GM18499 (cell line): ENCODE data around the gene KCNF1.

ENCODE experiments used
- ATAC-seq: cut with Tn5 transposase; IDR thresholded peaks from one replicate; pipeline ENCODE4 v1.9.1; 2021; ENCODE audit warnings: moderate number of reproducible peaks; ENCODE audit not compliant: insufficient read depth, unreplicated experiment

KCNF1 gene, protein sequence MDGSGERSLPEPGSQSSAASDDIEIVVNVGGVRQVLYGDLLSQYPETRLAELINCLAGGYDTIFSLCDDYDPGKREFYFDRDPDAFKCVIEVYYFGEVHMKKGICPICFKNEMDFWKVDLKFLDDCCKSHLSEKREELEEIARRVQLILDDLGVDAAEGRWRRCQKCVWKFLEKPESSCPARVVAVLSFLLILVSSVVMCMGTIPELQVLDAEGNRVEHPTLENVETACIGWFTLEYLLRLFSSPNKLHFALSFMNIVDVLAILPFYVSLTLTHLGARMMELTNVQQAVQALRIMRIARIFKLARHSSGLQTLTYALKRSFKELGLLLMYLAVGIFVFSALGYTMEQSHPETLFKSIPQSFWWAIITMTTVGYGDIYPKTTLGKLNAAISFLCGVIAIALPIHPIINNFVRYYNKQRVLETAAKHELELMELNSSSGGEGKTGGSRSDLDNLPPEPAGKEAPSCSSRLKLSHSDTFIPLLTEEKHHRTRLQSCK

GRCh38 chr2:10911291-10912075 lies at the start of gene KCNF1:
Gene KCNF1 (plus strand): TSS chr2:10911934. CDS start chr2:10912427, 493 bp downstream.
- no peak for ATAC-seq

GRCh38 chr2:10862330-10862729 lies 49.4 kb upstream of the KCNF1 start:
- no peak for ATAC-seq

DNA sequence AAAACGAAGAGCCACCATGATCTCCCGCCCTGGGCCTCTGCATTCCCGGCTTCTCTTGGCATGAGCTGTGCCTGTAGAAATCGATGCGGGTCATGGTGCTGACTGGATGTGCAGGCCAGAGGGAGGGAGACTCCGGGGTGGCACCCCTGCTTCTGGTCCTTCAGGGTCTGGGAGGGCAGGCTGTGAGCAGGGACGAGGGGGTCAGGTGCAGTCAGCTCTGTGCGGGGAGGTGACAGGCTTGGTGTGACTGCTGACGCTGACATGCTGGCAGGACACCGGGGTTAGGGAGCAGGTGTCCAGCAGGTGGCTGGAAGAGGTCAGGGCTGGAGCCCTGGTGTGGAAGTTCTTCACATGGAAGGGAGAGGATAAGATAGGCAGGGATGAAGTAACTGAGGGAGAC lies 48.7 kb upstream of the KCNF1 start:
- ATAC-seq = no peak

GRCh38 chr2:10863837-10864236 lies 47.9 kb upstream of the KCNF1 start:
- no peak for ATAC-seq

DNA sequence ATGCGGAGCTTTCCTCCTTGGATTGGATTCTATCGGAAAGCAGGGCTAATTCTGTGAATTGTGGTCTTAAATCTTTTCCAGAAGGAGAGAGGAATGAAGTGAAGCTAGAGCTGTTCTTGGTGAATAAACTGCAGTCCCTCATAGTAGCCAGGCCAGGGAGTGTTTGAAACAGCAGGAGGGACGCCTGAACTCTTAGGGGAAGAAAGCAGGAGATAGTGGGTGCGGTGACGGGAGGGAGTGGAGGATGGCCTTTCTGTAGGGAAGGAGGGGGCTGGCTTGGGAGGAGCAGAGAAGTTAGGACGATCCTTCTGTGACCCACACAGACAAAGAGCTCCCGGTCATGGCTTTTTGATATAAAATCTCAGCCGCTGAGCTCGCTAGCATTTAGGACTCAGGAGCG lies 47.5 kb upstream of the KCNF1 start:
- no peak for ATAC-seq

- peak; percentile 93 for ATAC-seq
These were observed 46.7 kb upstream of the KCNF1 start for GRCh38 chr2:10864861-10865636.

DNA sequence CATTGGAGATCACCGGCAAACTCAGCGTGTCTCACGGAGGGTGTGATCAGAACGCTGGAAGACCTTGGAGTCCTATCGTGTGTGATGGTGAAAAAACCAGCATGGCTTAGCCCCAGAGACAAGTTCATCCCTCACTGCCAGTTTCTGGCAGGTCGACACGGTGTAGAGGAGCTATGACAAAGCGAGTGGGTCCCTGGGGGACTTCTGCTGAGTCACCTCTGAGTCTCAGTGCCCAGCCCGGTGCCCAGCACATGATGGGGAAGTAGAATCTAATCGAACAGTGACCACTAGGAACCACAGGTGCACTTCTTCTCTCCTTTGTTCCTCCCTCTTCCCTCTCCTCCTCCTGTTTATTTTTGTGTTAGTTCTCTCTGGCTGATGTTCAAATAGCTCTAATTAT lies 45.9 kb upstream of the KCNF1 start:
- ATAC-seq = no peak

GRCh38 chr2:10867692-10868420 lies 43.9 kb upstream of the KCNF1 start:
- ATAC-seq = no peak

DNA sequence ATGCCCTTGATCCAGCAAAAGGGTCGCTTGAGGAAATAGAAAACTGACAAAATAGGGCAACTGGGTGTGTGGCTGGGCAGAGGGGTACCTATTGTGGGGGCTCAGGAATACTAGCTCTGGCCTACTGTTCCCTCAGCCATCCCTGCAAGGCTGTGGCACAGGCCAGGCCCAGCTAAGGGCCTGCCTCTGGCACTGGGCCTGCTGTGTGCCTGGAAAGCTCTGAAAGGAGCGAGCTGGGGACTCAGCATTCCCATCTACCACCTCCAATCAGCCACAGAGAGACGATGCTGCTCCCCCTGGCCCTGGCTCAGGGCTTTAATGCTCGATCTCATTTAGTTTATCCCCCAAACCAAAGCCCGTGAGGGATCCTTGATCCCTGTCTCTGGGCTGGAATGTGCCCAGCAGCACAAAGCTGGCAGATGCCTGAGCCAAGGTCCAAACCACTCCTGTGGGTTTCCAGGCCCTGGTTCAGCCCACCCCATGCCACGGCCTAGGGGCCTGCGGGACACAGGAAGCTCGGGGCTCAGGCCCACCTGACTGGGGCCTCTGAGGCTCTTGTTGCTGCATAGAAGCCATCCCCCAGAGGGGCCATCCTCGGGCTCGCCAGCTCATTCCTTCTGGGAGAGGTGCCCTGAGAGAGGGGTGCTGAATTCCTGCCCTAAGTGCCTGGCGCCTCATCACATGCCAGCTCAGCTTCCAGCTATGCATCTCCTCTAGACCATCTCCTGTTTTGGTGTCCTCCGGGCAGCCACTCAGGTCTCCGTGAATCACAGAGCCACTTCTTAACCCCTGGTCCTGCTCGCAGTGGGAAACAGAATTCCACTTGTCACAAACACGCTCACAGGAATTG lies 43.0 kb upstream of the KCNF1 start:
- ATAC-seq = no peak

DNA sequence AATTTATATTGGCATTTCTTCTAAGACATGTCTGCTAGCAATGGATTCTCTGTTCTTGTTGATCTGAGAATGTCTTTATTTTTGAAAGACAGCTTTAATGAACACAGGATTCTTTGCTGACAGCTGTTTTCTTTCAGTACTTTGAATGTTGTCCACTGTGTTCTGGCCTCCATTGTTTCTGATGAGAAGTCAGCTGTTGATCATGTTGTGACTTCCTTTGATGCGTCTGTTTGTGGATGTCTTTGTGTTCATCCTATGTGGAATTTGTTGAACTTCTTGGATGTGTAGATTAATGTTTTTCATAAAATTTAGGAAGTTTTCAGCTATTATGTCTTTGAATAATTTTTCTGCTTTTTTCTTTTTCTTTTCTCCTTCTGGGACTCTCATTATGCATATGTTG lies 39.8 kb upstream of the KCNF1 start:
- ATAC-seq = no peak

- ATAC-seq = no peak
These were observed 38.6 kb upstream of the KCNF1 start for GRCh38 chr2:10873171-10873570.

- no peak for ATAC-seq
These were observed 37.8 kb upstream of the KCNF1 start for GRCh38 chr2:10873790-10874437.

DNA sequence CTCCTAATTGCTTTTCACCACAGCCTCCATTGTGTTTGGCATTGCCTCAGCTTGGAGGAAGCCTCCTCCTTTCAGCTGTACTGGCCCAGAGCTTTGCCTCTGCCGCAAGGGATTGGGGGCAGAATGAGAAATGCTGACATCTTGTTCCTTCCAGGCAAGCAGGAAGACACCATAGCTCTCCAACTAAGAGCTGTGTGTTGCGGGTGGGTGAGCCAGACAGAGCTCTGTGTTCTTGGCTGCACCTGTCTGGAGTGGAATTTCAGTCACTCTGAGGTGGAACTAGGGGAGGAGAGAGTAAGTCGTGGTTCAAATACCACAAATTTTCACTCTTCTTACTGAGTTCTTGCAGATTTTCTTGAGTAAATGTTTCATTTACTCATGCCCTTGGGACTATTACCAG lies 36.6 kb upstream of the KCNF1 start:
- no peak for ATAC-seq

- ATAC-seq = no peak
These were observed 35.3 kb upstream of the KCNF1 start for GRCh38 chr2:10876394-10876793.

DNA sequence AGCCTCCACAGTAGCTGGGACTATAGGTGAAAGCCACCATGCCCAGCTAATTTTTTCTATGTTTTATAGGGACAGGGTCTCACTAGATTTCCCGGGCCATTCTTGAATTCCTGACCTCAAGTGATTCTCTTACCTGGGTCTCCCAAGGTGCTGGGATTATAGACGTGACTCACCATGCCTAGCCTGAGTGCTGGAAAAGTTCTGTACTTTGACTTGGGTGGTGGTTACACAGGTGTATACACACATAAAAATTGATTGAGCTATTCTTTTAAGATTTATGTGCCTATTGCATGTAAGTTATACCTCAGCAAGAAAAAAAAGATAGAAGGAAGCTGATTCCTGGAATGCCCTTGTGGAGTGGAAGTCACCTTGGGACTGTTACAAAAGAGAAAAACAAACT lies 34.8 kb upstream of the KCNF1 start:
- no peak for ATAC-seq

DNA sequence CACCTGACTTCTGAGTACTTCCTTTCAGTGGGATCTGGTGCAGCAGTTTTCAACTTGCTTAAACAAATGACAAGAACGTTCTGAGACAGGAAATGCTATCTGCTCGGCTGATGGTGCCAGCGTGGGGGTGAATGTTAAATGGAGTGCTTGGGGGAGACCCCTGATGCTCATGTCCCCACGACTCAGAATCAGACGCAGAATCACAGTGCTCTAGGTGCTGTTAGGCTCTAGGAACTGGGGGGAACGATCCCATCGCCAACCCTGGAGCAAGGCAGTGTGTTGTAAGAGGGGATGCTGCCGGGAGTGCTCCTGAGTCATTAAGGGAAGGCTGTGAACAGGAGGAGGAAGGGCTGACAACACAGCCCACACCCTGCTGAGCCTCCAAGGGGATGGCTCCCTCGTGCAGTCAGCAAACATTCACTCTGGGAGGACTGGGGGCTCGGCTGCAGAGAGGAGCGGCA lies 34.1 kb upstream of the KCNF1 start:
- ATAC-seq = no peak

DNA sequence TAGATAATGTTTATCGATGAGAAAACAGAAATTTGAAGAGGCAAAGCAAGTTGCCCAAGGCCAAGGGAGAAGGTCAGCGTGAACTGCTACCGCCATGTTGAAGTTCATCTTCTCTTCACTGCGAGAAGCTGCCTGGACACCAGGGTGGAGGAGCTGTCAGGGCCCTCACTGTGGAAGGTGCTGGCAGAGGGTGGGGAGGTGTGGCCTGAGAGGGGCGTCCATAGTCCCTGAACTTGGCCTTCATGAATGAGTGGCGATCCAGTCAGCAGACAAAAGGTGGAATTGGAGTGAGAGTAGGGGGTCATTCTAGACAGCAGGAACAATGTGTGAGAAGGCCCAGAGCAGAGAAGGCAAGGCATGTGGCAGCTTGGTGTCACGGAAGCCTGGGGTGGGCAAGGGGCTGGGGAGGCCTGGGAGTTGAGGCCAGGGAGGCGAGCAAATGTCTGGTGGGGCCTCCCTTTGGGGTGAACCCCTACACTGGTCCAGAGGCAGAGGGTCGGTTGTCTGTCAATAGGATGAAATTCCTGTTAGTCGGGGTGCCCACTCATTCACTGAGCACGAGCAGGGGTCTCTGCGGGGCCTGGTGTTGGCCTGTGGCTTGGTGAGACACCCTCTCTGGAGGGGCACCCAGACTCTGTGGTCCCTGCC lies 33.3 kb upstream of the KCNF1 start:
- ATAC-seq = no peak

DNA sequence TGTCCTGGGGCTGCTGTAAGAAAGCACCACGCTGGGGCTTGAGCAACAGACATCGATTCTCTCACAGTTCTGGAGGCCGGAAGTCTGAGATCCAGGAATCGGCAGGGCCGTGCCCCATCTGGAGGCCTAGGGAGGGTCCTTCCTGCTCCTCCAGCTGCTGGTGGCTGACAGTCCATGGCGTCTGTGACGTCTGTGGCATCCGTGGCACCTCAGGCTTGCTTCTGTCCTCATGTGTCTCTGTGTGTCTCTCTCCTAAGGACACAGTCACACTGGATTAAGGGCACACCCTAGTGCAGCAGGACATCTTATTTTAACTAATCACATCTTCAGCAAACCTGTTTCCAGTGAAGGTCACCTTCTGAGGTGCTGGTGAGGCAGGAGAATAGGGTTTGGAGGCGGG lies 32.6 kb upstream of the KCNF1 start:
- no peak for ATAC-seq
